HEK293 (cell line): ENCODE results near the gene SERTAD1.

Source experiments
- CTCF ChIA-PET: fragments of 350-600 bp; formaldehyde crosslinking; extraction: SDS; loops from one replicate; lab custom pipeline; 2021; ENCODE audit warnings: antibody characterized with exemption; lab: Yijun Ruan, JAX
- POLR2A ChIA-PET: fragments of 300-600 bp; formaldehyde crosslinking; extraction: SDS; loops from one replicate; lab custom pipeline; 2020; ENCODE audit warnings: antibody characterized with exemption, inconsistent platforms; lab: Yijun Ruan, JAX
- H3K27ac ChIP-seq: fragments of 200-500 bp; sonication (Bioruptor generic); 2 replicates; pipeline ENCODE4 v1.5.1; 2014; ENCODE audit warnings: low read depth, low read length, control low read depth, inconsistent platforms; ENCODE audit errors: extremely low read depth
- H3K36me3 ChIP-seq, 2 experiments: fragments of 200-500 bp in 1 of 2; sonication (Bioruptor generic) in 1 of 2; 1 replicate in 1 of 2; 2 replicates in 1 of 2; pipeline ENCODE4 v1.5.1; 2014 to 2017; ENCODE audit warnings: inconsistent platforms in 2 of 2, low read length in 2 of 2; ENCODE audit not compliant: control insufficient read depth in 2 of 2, insufficient read depth in 1 of 2
- H3K4me1 ChIP-seq: fragments of 200-500 bp; sonication (Bioruptor generic); 2 replicates; pipeline ENCODE4 v1.5.1; 2014; ENCODE audit warnings: mild to moderate bottlenecking, low read length, inconsistent platforms; ENCODE audit not compliant: control insufficient read depth, insufficient read depth
- H3K4me3 ChIP-seq: 2 replicates; pipeline ENCODE4 v1.5.1; 2011; ENCODE audit warnings: low read depth, mild to moderate bottlenecking, control low read depth, low read length, moderate library complexity
- H3K9me3 ChIP-seq: fragments of 200-500 bp; sonication (Bioruptor generic); 2 replicates; pipeline ENCODE4 v1.5.1; 2014; ENCODE audit warnings: low read depth, low read length, inconsistent platforms; ENCODE audit not compliant: control insufficient read depth, insufficient read depth
- EGR2 ChIP-seq: fragments of 450-650 bp; formaldehyde crosslinking; IDR thresholded peaks from 2 replicates; pipeline ENCODE4 v1.5.1; 2016; ENCODE audit warnings: low read depth, missing biosample characterization, missing genetic modification characterization
- GLI2 ChIP-seq: fragments of 450-650 bp; formaldehyde crosslinking; IDR thresholded peaks from 2 replicates; pipeline ENCODE4; 2017; ENCODE audit warnings: missing biosample characterization, missing genetic modification characterization, low read depth, borderline replicate concordance
- GLI4 ChIP-seq: fragments of 450-650 bp; formaldehyde crosslinking; IDR thresholded peaks from 2 replicates; pipeline ENCODE4 v1.5.1; 2016; ENCODE audit warnings: missing biosample characterization, missing genetic modification characterization
- GLIS2 ChIP-seq: fragments of 450-650 bp; formaldehyde crosslinking; IDR thresholded peaks from 2 replicates; pipeline ENCODE4 v1.5.1; 2016; ENCODE audit warnings: missing biosample characterization, missing genetic modification characterization
- HOXC10 ChIP-seq: sonication (generic); formaldehyde crosslinking; IDR thresholded peaks from 2 replicates; pipeline ENCODE4 v1.8.1; 2023; ENCODE audit warnings: mild to moderate bottlenecking, missing genetic modification reagents
- OSR2 ChIP-seq: fragments of 450-650 bp; formaldehyde crosslinking; IDR thresholded peaks from 2 replicates; pipeline ENCODE4 v1.5.1; 2016; ENCODE audit warnings: missing biosample characterization, missing genetic modification characterization
- PRDM1 ChIP-seq: fragments of 450-650 bp; formaldehyde crosslinking; IDR thresholded peaks from 2 replicates; pipeline ENCODE4; 2016; ENCODE audit warnings: missing biosample characterization, missing genetic modification characterization
- PRDM4 ChIP-seq: fragments of 450-650 bp; formaldehyde crosslinking; IDR thresholded peaks from 2 replicates; pipeline ENCODE4 v1.5.1; 2017; ENCODE audit warnings: missing biosample characterization, missing genetic modification characterization
- SP2 ChIP-seq: fragments of 450-650 bp; formaldehyde crosslinking; IDR thresholded peaks from 2 replicates; pipeline ENCODE4 v1.5.1; 2016; ENCODE audit warnings: missing biosample characterization, missing genetic modification characterization
- ZBTB21 ChIP-seq: fragments of 450-650 bp; formaldehyde crosslinking; IDR thresholded peaks from 2 replicates; pipeline ENCODE4 v1.5.1; 2017; ENCODE audit warnings: missing biosample characterization, missing genetic modification characterization
- ZBTB26 ChIP-seq: fragments of 450-650 bp; formaldehyde crosslinking; optimal IDR thresholded peaks from 2 replicates; pipeline ENCODE3; 2016; ENCODE audit warnings: missing biosample characterization, mild to moderate bottlenecking, missing genetic modification characterization
- ZFP41 ChIP-seq: fragments of 450-650 bp; formaldehyde crosslinking; IDR thresholded peaks from 2 replicates; pipeline ENCODE4 v1.5.1; 2016; ENCODE audit warnings: missing biosample characterization, missing genetic modification characterization, borderline replicate concordance
- ZNF10 ChIP-seq: fragments of 450-650 bp; formaldehyde crosslinking; IDR thresholded peaks from 2 replicates; pipeline ENCODE4 v1.5.1; 2017; ENCODE audit warnings: missing biosample characterization, missing genetic modification characterization
- ZNF274 ChIP-seq, 2 experiments: fragments of 200-500 bp in 1 of 2; fragments of 450-650 bp in 1 of 2; sonication (Bioruptor generic) in 1 of 2; formaldehyde crosslinking in 1 of 2; IDR thresholded peaks; 2 replicates each; pipeline versions ENCODE4 v1.5.1 to v1.6.1; 2014 to 2016; ENCODE audit warnings: borderline replicate concordance in 1 of 2, inconsistent platforms in 1 of 2, low read length in 1 of 2, missing biosample characterization in 1 of 2, missing genetic modification characterization in 1 of 2
- ZNF677 ChIP-seq: fragments of 450-650 bp; IDR thresholded peaks from 2 replicates; pipeline ENCODE4 v1.5.0; 2018; ENCODE audit warnings: missing biosample characterization, mild to moderate bottlenecking, missing genetic modification characterization, moderate library complexity
- ZSCAN23 ChIP-seq: fragments of 450-650 bp; formaldehyde crosslinking; IDR thresholded peaks from 2 replicates; pipeline ENCODE4 v1.5.1; 2016; ENCODE audit warnings: missing biosample characterization, missing genetic modification characterization
- TF ChIP-seq, protein P1 (sequence below): fragments of 450-650 bp; formaldehyde crosslinking; IDR thresholded peaks from 2 replicates; pipeline ENCODE4 v1.5.1; 2016; ENCODE audit warnings: missing biosample characterization, missing genetic modification characterization
- TF ChIP-seq, protein P2 (sequence below): fragments of 450-650 bp; formaldehyde crosslinking; IDR thresholded peaks from 2 replicates; pipeline ENCODE4 v1.5.1; 2017; ENCODE audit warnings: missing biosample characterization, mild to moderate bottlenecking, missing genetic modification characterization, moderate library complexity
- TF ChIP-seq, protein P3 (sequence below): fragments of 450-650 bp; formaldehyde crosslinking; IDR thresholded peaks from 2 replicates; pipeline ENCODE4 v1.5.1; 2016; ENCODE audit warnings: missing biosample characterization, missing genetic modification characterization, borderline replicate concordance

SERTAD1 gene

GRCh38 chr19:40417643-40417981 is 8.2 kb downstream of the SERTAD1 start (continued):
- TF ChIP-seq ZBTB26 (peak; percentile 4), HOXC10 (CRISPR knock-in tag) (no peak), SP2 (tag by site-specific recombination) (0 out of 2 replicates have a peak, but pooled peaks have one; percentile 8), ZSCAN23 (tag by site-specific recombination) (no peak), ZNF677 (tag by site-specific recombination) (no peak), EGR2 (no peak), GLIS2 (0 out of 2 replicates have a peak, but pooled peaks have one; percentile 31), PRDM1 (no peak)

DNA sequence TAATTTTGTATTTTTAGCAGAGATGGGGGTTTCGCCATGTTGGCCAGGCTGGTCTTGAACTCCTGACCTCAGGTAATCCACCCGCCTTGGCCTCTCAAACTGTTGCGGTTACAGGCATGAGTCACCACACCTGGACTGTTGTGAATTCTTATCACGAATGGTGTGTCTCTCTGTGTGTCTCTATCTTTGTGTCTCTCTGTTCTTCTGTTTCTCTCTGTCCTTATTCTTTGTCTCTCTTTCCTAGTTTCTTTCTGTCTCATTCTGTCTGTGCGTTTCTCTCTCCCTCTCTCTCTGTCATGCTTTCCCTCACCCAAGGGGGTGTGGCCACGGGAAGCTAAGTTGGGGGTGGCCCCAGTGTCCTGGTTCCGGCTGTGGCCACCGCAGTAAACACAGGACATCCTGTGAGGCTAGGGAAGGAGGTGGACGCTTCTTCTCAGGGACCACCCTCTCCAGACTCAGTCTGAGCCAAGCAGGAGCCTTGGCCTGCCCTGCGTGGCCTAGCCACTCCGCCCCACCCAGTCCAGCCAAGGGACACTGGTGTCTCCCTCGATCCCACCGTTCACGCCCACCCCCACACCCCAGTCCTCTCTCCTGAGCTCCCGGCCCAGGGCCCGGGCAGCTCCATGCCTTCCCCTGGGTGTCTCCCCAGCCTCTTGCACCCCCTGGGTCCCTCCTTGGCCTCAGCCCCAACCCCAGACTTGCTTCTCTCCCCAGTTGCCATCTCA is 8.7 kb downstream of the SERTAD1 start:
- Histone ChIP-seq H3K27ac (peak overlapping the region; percentile 30; the same call in 1 of the 2 replicates), H3K4me3 (no peak overlapping the region), H3K9me3 (no peaks in the 10 kb centered on the region), H3K4me1 (peaks cover 14% of the 10 kb centered on the region), H3K36me3 (peaks cover 0 to 4% of the 10 kb centered on the region in 2 experiments; a peak in 2 of 3 replicates)
- ChIA-PET POLR2A (interaction anchor here (0.6 to 5.5 kb wide), 6 partner anchors 9 to 389 kb away, joined by 3 to 38 read pairs (median 4); partner anchors contain the start of gene SERTAD1), CTCF (interaction anchor here (0.7 to 1.8 kb wide), 6 partner anchors 9 to 113 kb away, joined by 3 to 5 read pairs (median 4); partner anchors contain the start of genes BLVRB, SERTAD1 and SERTAD3)
- TF ChIP-seq OSR2 (tag by site-specific recombination) (no peak), ZNF10 (tag by site-specific recombination) (no peak), GLI4 (tag by site-specific recombination) (no peak), GLI2 (no peak), ZBTB21 (tag by site-specific recombination) (no peak), PRDM4 (no peak), ZNF274 (IDR thresholded peaks at IDR 0.05; ENCODE audit: low read length) (no peak), ZNF274 (tag by site-specific recombination; IDR thresholded peaks at IDR 0.05; ENCODE audit: borderline replicate concordance) (no peak), ZFP41 (tag by site-specific recombination) (no peak), SP2 (tag by site-specific recombination) (peak; percentile 56)
- TF ChIP-seq, protein P1, sequence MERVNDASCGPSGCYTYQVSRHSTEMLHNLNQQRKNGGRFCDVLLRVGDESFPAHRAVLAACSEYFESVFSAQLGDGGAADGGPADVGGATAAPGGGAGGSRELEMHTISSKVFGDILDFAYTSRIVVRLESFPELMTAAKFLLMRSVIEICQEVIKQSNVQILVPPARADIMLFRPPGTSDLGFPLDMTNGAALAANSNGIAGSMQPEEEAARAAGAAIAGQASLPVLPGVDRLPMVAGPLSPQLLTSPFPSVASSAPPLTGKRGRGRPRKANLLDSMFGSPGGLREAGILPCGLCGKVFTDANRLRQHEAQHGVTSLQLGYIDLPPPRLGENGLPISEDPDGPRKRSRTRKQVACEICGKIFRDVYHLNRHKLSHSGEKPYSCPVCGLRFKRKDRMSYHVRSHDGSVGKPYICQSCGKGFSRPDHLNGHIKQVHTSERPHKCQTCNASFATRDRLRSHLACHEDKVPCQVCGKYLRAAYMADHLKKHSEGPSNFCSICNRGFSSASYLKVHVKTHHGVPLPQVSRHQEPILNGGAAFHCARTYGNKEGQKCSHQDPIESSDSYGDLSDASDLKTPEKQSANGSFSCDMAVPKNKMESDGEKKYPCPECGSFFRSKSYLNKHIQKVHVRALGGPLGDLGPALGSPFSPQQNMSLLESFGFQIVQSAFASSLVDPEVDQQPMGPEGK (tag by site-specific recombination): 0 out of 2 replicates have a peak, but pooled peaks have one; percentile 31
- TF ChIP-seq, protein P2, sequence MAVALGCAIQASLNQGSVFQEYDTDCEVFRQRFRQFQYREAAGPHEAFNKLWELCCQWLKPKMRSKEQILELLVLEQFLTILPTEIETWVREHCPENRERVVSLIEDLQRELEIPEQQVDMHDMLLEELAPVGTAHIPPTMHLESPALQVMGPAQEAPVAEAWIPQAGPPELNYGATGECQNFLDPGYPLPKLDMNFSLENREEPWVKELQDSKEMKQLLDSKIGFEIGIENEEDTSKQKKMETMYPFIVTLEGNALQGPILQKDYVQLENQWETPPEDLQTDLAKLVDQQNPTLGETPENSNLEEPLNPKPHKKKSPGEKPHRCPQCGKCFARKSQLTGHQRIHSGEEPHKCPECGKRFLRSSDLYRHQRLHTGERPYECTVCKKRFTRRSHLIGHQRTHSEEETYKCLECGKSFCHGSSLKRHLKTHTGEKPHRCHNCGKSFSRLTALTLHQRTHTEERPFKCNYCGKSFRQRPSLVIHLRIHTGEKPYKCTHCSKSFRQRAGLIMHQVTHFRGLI (tag by site-specific recombination): no peak
- TF ChIP-seq, protein P3, sequence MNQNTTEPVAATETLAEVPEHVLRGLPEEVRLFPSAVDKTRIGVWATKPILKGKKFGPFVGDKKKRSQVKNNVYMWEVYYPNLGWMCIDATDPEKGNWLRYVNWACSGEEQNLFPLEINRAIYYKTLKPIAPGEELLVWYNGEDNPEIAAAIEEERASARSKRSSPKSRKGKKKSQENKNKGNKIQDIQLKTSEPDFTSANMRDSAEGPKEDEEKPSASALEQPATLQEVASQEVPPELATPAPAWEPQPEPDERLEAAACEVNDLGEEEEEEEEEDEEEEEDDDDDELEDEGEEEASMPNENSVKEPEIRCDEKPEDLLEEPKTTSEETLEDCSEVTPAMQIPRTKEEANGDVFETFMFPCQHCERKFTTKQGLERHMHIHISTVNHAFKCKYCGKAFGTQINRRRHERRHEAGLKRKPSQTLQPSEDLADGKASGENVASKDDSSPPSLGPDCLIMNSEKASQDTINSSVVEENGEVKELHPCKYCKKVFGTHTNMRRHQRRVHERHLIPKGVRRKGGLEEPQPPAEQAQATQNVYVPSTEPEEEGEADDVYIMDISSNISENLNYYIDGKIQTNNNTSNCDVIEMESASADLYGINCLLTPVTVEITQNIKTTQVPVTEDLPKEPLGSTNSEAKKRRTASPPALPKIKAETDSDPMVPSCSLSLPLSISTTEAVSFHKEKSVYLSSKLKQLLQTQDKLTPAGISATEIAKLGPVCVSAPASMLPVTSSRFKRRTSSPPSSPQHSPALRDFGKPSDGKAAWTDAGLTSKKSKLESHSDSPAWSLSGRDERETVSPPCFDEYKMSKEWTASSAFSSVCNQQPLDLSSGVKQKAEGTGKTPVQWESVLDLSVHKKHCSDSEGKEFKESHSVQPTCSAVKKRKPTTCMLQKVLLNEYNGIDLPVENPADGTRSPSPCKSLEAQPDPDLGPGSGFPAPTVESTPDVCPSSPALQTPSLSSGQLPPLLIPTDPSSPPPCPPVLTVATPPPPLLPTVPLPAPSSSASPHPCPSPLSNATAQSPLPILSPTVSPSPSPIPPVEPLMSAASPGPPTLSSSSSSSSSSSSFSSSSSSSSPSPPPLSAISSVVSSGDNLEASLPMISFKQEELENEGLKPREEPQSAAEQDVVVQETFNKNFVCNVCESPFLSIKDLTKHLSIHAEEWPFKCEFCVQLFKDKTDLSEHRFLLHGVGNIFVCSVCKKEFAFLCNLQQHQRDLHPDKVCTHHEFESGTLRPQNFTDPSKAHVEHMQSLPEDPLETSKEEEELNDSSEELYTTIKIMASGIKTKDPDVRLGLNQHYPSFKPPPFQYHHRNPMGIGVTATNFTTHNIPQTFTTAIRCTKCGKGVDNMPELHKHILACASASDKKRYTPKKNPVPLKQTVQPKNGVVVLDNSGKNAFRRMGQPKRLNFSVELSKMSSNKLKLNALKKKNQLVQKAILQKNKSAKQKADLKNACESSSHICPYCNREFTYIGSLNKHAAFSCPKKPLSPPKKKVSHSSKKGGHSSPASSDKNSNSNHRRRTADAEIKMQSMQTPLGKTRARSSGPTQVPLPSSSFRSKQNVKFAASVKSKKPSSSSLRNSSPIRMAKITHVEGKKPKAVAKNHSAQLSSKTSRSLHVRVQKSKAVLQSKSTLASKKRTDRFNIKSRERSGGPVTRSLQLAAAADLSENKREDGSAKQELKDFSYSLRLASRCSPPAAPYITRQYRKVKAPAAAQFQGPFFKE (tag by site-specific recombination): no peak
